HEK293 (cell line): ENCODE measurements around the gene CALHM4.

Source experiments
- CTCF ChIA-PET: fragments of 350-600 bp; formaldehyde crosslinking; extraction: SDS; loops from one replicate; lab custom pipeline; 2021; ENCODE audit warnings: antibody characterized with exemption; lab: Yijun Ruan, JAX
- POLR2A ChIA-PET: fragments of 300-600 bp; formaldehyde crosslinking; extraction: SDS; loops from one replicate; lab custom pipeline; 2020; ENCODE audit warnings: antibody characterized with exemption, inconsistent platforms; lab: Yijun Ruan, JAX
- H3K27ac ChIP-seq: fragments of 200-500 bp; sonication (Bioruptor generic); 2 replicates; pipeline ENCODE4 v1.5.1; 2014; ENCODE audit warnings: low read depth, low read length, control low read depth, inconsistent platforms; ENCODE audit errors: extremely low read depth
- H3K36me3 ChIP-seq, 2 experiments: fragments of 200-500 bp in 1 of 2; sonication (Bioruptor generic) in 1 of 2; 1 replicate in 1 of 2; 2 replicates in 1 of 2; pipeline ENCODE4 v1.5.1; 2014 to 2017; ENCODE audit warnings: inconsistent platforms in 2 of 2, low read length in 2 of 2; ENCODE audit not compliant: control insufficient read depth in 2 of 2, insufficient read depth in 1 of 2
- H3K4me1 ChIP-seq: fragments of 200-500 bp; sonication (Bioruptor generic); 2 replicates; pipeline ENCODE4 v1.5.1; 2014; ENCODE audit warnings: mild to moderate bottlenecking, low read length, inconsistent platforms; ENCODE audit not compliant: control insufficient read depth, insufficient read depth
- H3K4me3 ChIP-seq: 2 replicates; pipeline ENCODE4 v1.5.1; 2011; ENCODE audit warnings: low read depth, mild to moderate bottlenecking, control low read depth, low read length, moderate library complexity
- H3K9me3 ChIP-seq: fragments of 200-500 bp; sonication (Bioruptor generic); 2 replicates; pipeline ENCODE4 v1.5.1; 2014; ENCODE audit warnings: low read depth, low read length, inconsistent platforms; ENCODE audit not compliant: control insufficient read depth, insufficient read depth
- BCL6B ChIP-seq: fragments of 450-650 bp; formaldehyde crosslinking; IDR thresholded peaks from 2 replicates; pipeline ENCODE4 v1.5.1; 2017; ENCODE audit warnings: missing biosample characterization, missing genetic modification characterization
- CTCF ChIP-seq: fragments of 450-650 bp; formaldehyde crosslinking; IDR thresholded peaks from 2 replicates; pipeline ENCODE4 v1.5.1; 2016; ENCODE audit warnings: missing biosample characterization, missing genetic modification characterization
- GLI4 ChIP-seq: fragments of 450-650 bp; formaldehyde crosslinking; IDR thresholded peaks from 2 replicates; pipeline ENCODE4 v1.5.1; 2016; ENCODE audit warnings: missing biosample characterization, missing genetic modification characterization
- HOXC10 ChIP-seq: sonication (generic); formaldehyde crosslinking; IDR thresholded peaks from 2 replicates; pipeline ENCODE4 v1.8.1; 2023; ENCODE audit warnings: mild to moderate bottlenecking, missing genetic modification reagents
- IKZF3 ChIP-seq: fragments of 450-650 bp; IDR thresholded peaks from 2 replicates; pipeline ENCODE4 v1.5.0; 2018; ENCODE audit warnings: missing biosample characterization, mild to moderate bottlenecking, missing genetic modification characterization, moderate library complexity
- ZBTB11 ChIP-seq: fragments of 450-650 bp; formaldehyde crosslinking; conservative IDR thresholded peaks from 2 replicates; pipeline ENCODE4 v1.5.1; 2016; ENCODE audit warnings: low read depth, missing biosample characterization, missing genetic modification characterization
- ZFP37 ChIP-seq: fragments of 450-650 bp; formaldehyde crosslinking; IDR thresholded peaks from 2 replicates; pipeline ENCODE4 v1.5.1; 2016; ENCODE audit warnings: missing biosample characterization, missing genetic modification characterization
- ZNF148 ChIP-seq: fragments of 450-650 bp; formaldehyde crosslinking; IDR thresholded peaks from 2 replicates; pipeline ENCODE4 v1.5.0; 2017; ENCODE audit warnings: missing biosample characterization, missing genetic modification characterization, borderline replicate concordance
- ZNF292 ChIP-seq: fragments of 450-650 bp; formaldehyde crosslinking; IDR thresholded peaks from 2 replicates; pipeline ENCODE4 v1.5.1; 2016; ENCODE audit warnings: low read depth, missing biosample characterization, missing genetic modification characterization, borderline replicate concordance
- ZNF324 ChIP-seq: fragments of 450-650 bp; formaldehyde crosslinking; IDR thresholded peaks from 2 replicates; pipeline ENCODE4 v1.5.1; 2016; ENCODE audit warnings: missing biosample characterization, missing genetic modification characterization
- ZNF513 ChIP-seq: fragments of 450-650 bp; IDR thresholded peaks from 2 replicates; pipeline ENCODE4 v1.5.1; 2018; ENCODE audit warnings: missing biosample characterization, missing genetic modification characterization
- ZNF518A ChIP-seq: fragments of 450-650 bp; formaldehyde crosslinking; conservative IDR thresholded peaks from 2 replicates; pipeline ENCODE4 v1.5.1; 2016; ENCODE audit warnings: low read depth, missing biosample characterization, missing genetic modification characterization
- ZNF600 ChIP-seq: fragments of 450-650 bp; formaldehyde crosslinking; IDR thresholded peaks from 2 replicates; pipeline ENCODE4 v1.5.1; 2016; ENCODE audit warnings: missing biosample characterization, missing genetic modification characterization
- ZNF610 ChIP-seq: fragments of 450-650 bp; formaldehyde crosslinking; IDR thresholded peaks from 2 replicates; pipeline ENCODE4 v1.5.1; 2016; ENCODE audit warnings: missing biosample characterization, missing genetic modification characterization, borderline replicate concordance
- ZNF639 ChIP-seq: fragments of 450-650 bp; formaldehyde crosslinking; IDR thresholded peaks from 2 replicates; pipeline ENCODE4 v1.5.1; 2016; ENCODE audit warnings: missing biosample characterization, missing genetic modification characterization
- ZNF660 ChIP-seq: fragments of 450-650 bp; IDR thresholded peaks from 2 replicates; pipeline ENCODE4 v1.5.1; 2018; ENCODE audit warnings: missing biosample characterization, mild to moderate bottlenecking, missing genetic modification characterization
- ZNF76 ChIP-seq: fragments of 450-650 bp; formaldehyde crosslinking; IDR thresholded peaks from 2 replicates; pipeline ENCODE4; 2016; ENCODE audit warnings: low read depth, missing biosample characterization, missing genetic modification characterization, borderline replicate concordance
- ZNF837 ChIP-seq: fragments of 450-650 bp; formaldehyde crosslinking; IDR thresholded peaks from 2 replicates; pipeline ENCODE4 v1.5.1; 2016; ENCODE audit warnings: missing biosample characterization, missing genetic modification characterization

Gene CALHM4

GRCh38 chr6:116511424-116512110 is 42.0 kb upstream of the CALHM4 start, which contains the start of gene CALHM5:
CALHM5 (plus strand) TSS chr6:116511639; CDS start chr6:116511697, 58 bp downstream.
- Histone ChIP-seq H3K4me1 (peaks cover 13% of the 10 kb centered on the region), H3K27ac (peak within 1 kb of the TSS; percentile 28), H3K36me3 (peaks cover 0 to 10% of the 10 kb centered on the region in 2 experiments; a peak in 1 of 3 replicates), H3K9me3 (no peaks in the 10 kb centered on the region), H3K4me3 (peak within 1 kb of the TSS; percentile 27)
- CTCF ChIA-PET, result interaction anchor here (0.6 to 6.0 kb wide), 46 partner anchors 8 to 295 kb away, joined by 3 to 75 read pairs (median 5); partner anchors contain the start of genes CALHM6, DSE and TSPYL1
- POLR2A ChIA-PET, result interaction anchor here (1.0 to 1.2 kb wide), 4 partner anchors 10 to 141 kb away, joined by 4 to 8 read pairs (median 4); partner anchors contain the start of genes DSE and RWDD1
- TF ChIP-seq ZNF292 (tag by site-specific recombination) (no peak), CTCF (tag by site-specific recombination) (peak; percentile 50), ZNF324 (peak; percentile 35; the same call in 1 of the 2 replicates), IKZF3 (tag by site-specific recombination) (peak; percentile 70), ZNF639 (tag by site-specific recombination) (no peak), ZNF600 (tag by site-specific recombination) (peak; percentile 58; the same call in 1 of the 2 replicates), ZNF76 (tag by site-specific recombination) (0 out of 2 replicates have a peak, but pooled peaks have one; percentile 17), ZNF837 (no peak), ZNF660 (peak; percentile 92), ZNF518A (tag by site-specific recombination) (no peak), ZNF610 (tag by site-specific recombination) (0 out of 2 replicates have a peak, but pooled peaks have one; percentile 30), ZFP37 (tag by site-specific recombination) (0 out of 2 replicates have a peak, but pooled peaks have one; percentile 41), ZBTB11 (tag by site-specific recombination) (no peak), HOXC10 (CRISPR knock-in tag) (no peak), BCL6B (tag by site-specific recombination) (peak; percentile 50; the same call in 1 of the 2 replicates), GLI4 (tag by site-specific recombination) (no peak), ZNF513 (0 out of 2 replicates have a peak, but pooled peaks have one; percentile 22), ZNF148 (tag by site-specific recombination) (no peak)
